22Rv1 (cell line): ENCODE data around the gene SPEM1.

ENCODE experiments used
- H3K27ac ChIP-seq: fragments of 450-650 bp; 2 replicates; pipeline ENCODE4 v1.5.1; 2017
- CTCF ChIP-seq: fragments of 450-650 bp; IDR thresholded peaks from 2 replicates; pipeline ENCODE4 v1.5.1; 2017; ENCODE audit warnings: mild to moderate bottlenecking
- ZFX ChIP-seq: fragments of 450-650 bp; IDR thresholded peaks from 2 replicates; pipeline ENCODE4 v1.6.1; 2017; ENCODE audit warnings: antibody characterized with exemption, borderline replicate concordance

Gene SPEM1

GRCh38 chr17:7391307-7391706 is 28.8 kb upstream of the SPEM1 start:
- peak overlapping the region; percentile 26; the same call in 1 of the 2 replicates for H3K27ac ChIP-seq
- TF ChIP-seq ZFX (no peak), CTCF (no peak)

- no peak for TF ChIP-seq CTCF
- no peak for TF ChIP-seq ZFX
- H3K27ac ChIP-seq, result peak overlapping the region; percentile 95
Observed at GRCh38 chr17:7392696-7393612, 27.2 kb upstream of the SPEM1 start.

- TF ChIP-seq ZFX (no peak), CTCF (no peak)
- peak overlapping the region; percentile 95 for H3K27ac ChIP-seq
Observed at GRCh38 chr17:7393613-7394451, 26.3 kb upstream of the SPEM1 start.

GRCh38 chr17:7394452-7395191 is 25.5 kb upstream of the SPEM1 start, which contains the start of gene PLSCR3:
Gene PLSCR3, minus strand, starts transcription at chr17:7394525. Its CDS starts 415 bp downstream, at chr17:7394110.
- TF ChIP-seq ZFX (no peak), CTCF (peak; percentile 39)
- peak within 1 kb of the TSS; percentile 95 for H3K27ac ChIP-seq

GRCh38 chr17:7396147-7396546 is 24.0 kb upstream of the SPEM1 start:
- no peak overlapping the region for H3K27ac ChIP-seq
- TF ChIP-seq ZFX (no peak), CTCF (no peak)

GRCh38 chr17:7398612-7399011 is 21.5 kb upstream of the SPEM1 start:
- H3K27ac ChIP-seq, result no peak overlapping the region
- TF ChIP-seq CTCF, result no peak
- TF ChIP-seq ZFX, result no peak
